ENCODE data around the gene SSTR1.

SSTR1 gene

GRCh38 chr14:38253676-38254075 lies 46.0 kb downstream of the SSTR1 start:
- ChIA-PET POLR2A (interaction anchor here (1.0 kb wide), 1 partner anchor 16 kb away, joined by 3 read pairs; no protein-coding TSS in a partner anchor), CTCF (interaction anchor here (1.2 to 1.6 kb wide), 2 partner anchors 13 to 43 kb away, joined by 3 to 4 read pairs; no protein-coding TSS in a partner anchor)
- no peak for TF ChIP-seq CTCF (IDR thresholded peaks at IDR 0.05; ENCODE audit: insufficient read depth, low read length, missing control alignments)
- peak overlapping the region; percentile 62 for H3K4me3 ChIP-seq (ENCODE audit: low read depth, low read length)
- DNase-seq (ENCODE audit: low read depth, low spot score): no peak

- ChIA-PET CTCF (interaction anchor here (0.6 to 1.6 kb wide), 5 partner anchors 12 to 760 kb away, joined by 3 to 5 read pairs (median 3); no protein-coding TSS in a partner anchor), POLR2A (interaction anchor here (0.5 to 2.7 kb wide), 4 partner anchors 46 to 150 kb away, joined by 5 to 16 read pairs (median 5); partner anchors contain the start of gene SSTR1)
- no peak for DNase-seq (ENCODE audit: low read depth, low spot score)
- peak overlapping the region; percentile 62 for H3K4me3 ChIP-seq (ENCODE audit: low read depth, low read length)
- TF ChIP-seq CTCF (IDR thresholded peaks at IDR 0.05; ENCODE audit: insufficient read depth, low read length, missing control alignments): no peak
Observed at GRCh38 chr14:38254571-38255407, 47.1 kb downstream of the SSTR1 start.

GRCh38 chr14:38255408-38255672 lies 47.6 kb downstream of the SSTR1 start:
- ChIA-PET CTCF (interaction anchor here (1.0 to 1.6 kb wide), 4 partner anchors 35 to 352 kb away, joined by 3 to 5 read pairs (median 3); no protein-coding TSS in a partner anchor), POLR2A (interaction anchor here (0.5 to 2.7 kb wide), 4 partner anchors 47 to 150 kb away, joined by 5 to 16 read pairs (median 5); partner anchors contain the start of gene SSTR1)
- peak overlapping the region; percentile 62 for H3K4me3 ChIP-seq (ENCODE audit: low read depth, low read length)
- TF ChIP-seq CTCF (IDR thresholded peaks at IDR 0.05; ENCODE audit: insufficient read depth, low read length, missing control alignments): no peak
- no peak for DNase-seq (ENCODE audit: low read depth, low spot score)

GRCh38 chr14:38255673-38256532 lies 48.2 kb downstream of the SSTR1 start, which contains the start of gene CLEC14A:
Gene CLEC14A, minus strand, starts transcription at chr14:38256093. Its CDS starts 71 bp downstream, at chr14:38256022.
- CTCF ChIA-PET: interaction anchor here (0.8 to 2.2 kb wide), 8 partner anchors 9 to 353 kb away, joined by 3 to 5 read pairs (median 3); no protein-coding TSS in a partner anchor
- POLR2A ChIA-PET: interaction anchor here (0.9 to 2.7 kb wide), 4 partner anchors 47 to 161 kb away, joined by 3 to 16 read pairs (median 5); partner anchors contain the start of gene SSTR1
- TF ChIP-seq CTCF (IDR thresholded peaks at IDR 0.05; ENCODE audit: insufficient read depth, low read length, missing control alignments): no peak
- DNase-seq (ENCODE audit: low read depth, low spot score): no peak
- H3K4me3 ChIP-seq (ENCODE audit: low read depth, low read length): peak within 1 kb of the TSS; percentile 62

- peak overlapping the region; percentile 62 for H3K4me3 ChIP-seq (ENCODE audit: low read depth, low read length)
- peak; percentile 34 for DNase-seq (ENCODE audit: low read depth, low spot score)
- ChIA-PET CTCF (interaction anchor here (0.8 to 2.2 kb wide), 8 partner anchors 8 to 344 kb away, joined by 3 to 6 read pairs (median 3); no protein-coding TSS in a partner anchor), POLR2A (interaction anchor here (0.9 to 2.7 kb wide), 3 partner anchors 48 to 160 kb away, joined by 3 to 16 read pairs (median 5); partner anchors contain the start of gene SSTR1)
- TF ChIP-seq CTCF (IDR thresholded peaks at IDR 0.05; ENCODE audit: insufficient read depth, low read length, missing control alignments): peak; percentile 29
Observed at GRCh38 chr14:38256533-38256840, 48.8 kb downstream of the SSTR1 start.

Measured in AG04449 (cell line).